Activated CD8-positive, alpha-beta memory T cell treated with anti-CD3 and anti-CD28 coated beads for 4 hours (primary cell): ENCODE data around the gene ANKRD9.

Source experiments
- DNase-seq, 2 donors: peaks; one replicate each; pipeline ENCODE4 v3.0.0-alpha.2; 2020; ENCODE audit warnings: low read depth in 2 of 2

The ANKRD9 gene

DNA sequence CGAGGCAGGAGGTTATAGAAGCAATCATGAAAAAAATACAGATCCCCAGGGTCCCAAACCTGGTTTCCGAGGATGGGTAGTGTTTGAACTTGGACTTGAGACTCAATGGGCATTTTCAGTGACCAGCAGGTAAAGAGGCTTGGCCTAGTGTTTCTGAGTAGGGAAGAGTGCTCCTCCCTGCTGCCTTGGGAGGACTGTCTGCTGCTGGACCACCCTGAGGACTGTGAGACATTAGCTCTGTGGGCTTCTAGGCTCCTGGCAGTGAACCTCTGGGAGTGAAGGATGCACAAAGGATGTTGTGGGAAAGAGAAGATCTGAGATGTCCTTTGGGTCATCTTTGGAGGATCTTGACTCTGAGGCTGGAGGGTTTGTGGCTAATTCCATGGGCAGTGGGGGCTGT lies 30.5 kb downstream of the ANKRD9 start:
- no peak for DNase-seq

- no peak for DNase-seq
These were observed 34.6 kb downstream of the ANKRD9 start for GRCh38 chr14:102474934-102475333.

- no peak for DNase-seq
These were observed 36.0 kb downstream of the ANKRD9 start for GRCh38 chr14:102473559-102473958.

- no peak for DNase-seq
These were observed 36.8 kb downstream of the ANKRD9 start for GRCh38 chr14:102472791-102473150.

GRCh38 chr14:102471921-102472790 lies 37.4 kb downstream of the ANKRD9 start:
- DNase-seq: no peak

GRCh38 chr14:102469261-102469660 lies 40.3 kb downstream of the ANKRD9 start:
- DNase-seq: no peak

DNA sequence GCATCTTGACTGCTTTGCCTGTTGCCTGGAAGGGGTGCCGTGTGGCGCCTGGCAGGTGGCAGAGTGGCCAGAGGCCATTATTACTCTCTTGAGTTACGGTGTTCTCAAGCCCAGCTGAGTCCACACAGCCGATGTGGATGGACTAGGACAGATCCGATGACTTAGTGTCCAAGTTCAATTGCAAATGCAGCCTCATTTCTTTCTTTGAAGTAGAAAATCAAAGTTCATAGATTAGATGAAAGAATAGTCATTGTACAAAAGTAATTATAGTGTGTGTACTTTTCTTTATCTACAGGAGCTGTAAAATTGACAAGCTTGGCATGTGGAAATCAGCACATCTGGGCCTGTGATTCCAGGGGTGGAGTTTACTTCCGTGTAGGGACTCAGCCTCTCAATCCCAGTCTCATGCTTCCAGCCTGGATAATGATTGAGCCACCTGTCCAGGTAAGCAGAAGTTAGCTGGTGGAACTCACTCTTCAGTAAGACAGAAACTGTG lies 44.7 kb downstream of the ANKRD9 start:
- no peak for DNase-seq

- DNase-seq: no peak
These were observed 45.6 kb downstream of the ANKRD9 start for GRCh38 chr14:102464006-102464405.

GRCh38 chr14:102462391-102462790 lies 47.2 kb downstream of the ANKRD9 start:
- no peak for DNase-seq

DNA sequence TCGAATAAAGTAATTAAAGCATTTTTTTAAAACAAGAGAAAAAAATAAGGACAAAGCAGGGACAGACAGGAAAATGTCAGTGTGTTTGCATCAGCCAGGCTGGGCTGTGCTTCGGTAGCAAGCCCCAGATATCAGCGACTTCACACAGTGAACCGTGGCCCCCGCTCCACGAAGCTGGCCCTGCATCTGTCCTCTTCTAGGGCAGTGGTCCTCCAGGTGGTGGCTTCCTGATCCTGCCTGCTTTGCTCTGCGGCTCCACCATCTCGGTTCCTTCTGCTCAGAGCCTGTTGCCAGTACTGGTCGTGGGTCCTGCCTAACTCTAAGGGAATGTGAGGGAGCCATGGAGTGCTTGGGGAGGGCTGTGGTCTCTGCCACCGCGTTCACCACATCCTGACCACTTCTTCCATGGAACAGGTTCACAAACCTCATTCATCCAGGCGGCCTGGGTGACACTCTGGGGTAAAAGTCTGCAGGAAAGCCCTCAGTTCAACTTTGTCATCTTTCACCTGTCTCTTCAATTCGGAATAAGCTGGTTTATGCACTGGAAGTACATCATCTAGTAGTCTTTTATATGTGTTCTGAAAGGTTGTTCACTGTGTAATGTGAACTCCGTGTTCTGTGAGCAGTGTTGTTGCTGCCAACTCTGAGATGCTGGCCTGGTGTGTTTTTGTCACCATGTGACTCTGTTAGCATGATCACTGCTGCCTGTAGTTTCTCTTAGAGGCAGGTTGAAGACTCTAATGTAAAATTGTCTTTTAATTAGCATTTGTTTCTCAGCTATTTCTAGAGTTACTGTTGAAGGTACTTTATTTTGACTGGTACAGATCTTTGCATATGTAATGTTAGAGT lies 47.9 kb downstream of the ANKRD9 start:
- no peak for DNase-seq

- no peak for DNase-seq
These were observed 52.1 kb downstream of the ANKRD9 start for GRCh38 chr14:102457509-102457908.

DNA sequence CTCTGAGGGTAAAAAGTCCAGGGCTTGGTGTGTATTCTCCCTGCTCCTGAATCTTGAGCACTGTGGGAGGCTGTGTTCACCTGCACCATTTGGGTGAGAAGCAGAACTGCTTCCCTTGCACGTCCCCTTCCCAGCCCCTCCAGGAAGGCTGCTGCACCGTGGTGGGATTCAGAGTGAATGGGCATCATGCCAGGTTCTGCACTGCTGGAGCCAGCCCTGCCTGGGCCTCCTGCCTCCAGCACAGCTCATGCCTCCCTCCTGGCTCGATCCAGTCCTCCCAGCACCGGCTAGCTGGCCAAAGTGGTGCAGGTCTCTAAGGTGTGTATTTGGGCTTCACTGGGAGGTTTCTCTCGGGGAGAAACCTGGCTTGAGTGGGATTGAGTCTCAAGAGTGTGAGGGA lies 54.9 kb downstream of the ANKRD9 start:
- DNase-seq: no peak

GRCh38 chr14:102452302-102452701 lies 57.3 kb downstream of the ANKRD9 start:
- DNase-seq: no peak
